IgD-negative memory B cell (primary cell): Measurements from ENCODE around the gene QRICH2. TPM values are rescaled to one million over a fixed set of nuclear protein-coding genes. Genes with fewer than 3 reads are reported as not detected.

ENCODE experiments used
- H3K27ac Mint-ChIP-seq, 3 donors: one replicate each; pipeline ENCODE4 v1.8.0; 2020 to 2022; ENCODE audit warnings: mild to moderate bottlenecking in 3 of 3, mixed read lengths in 3 of 3, moderate library complexity in 1 of 3
- H3K27me3 Mint-ChIP-seq: one replicate; pipeline ENCODE4 v1.8.0; 2021; ENCODE audit warnings: mixed read lengths
- H3K36me3 Mint-ChIP-seq: one replicate; pipeline ENCODE4 v1.8.0; 2020; ENCODE audit warnings: mild to moderate bottlenecking, mixed read lengths
- H3K4me1 Mint-ChIP-seq, 3 donors: one replicate each; pipeline ENCODE4 v1.8.0; 2020 to 2022; ENCODE audit warnings: mixed read lengths in 3 of 3, mild to moderate bottlenecking in 1 of 3
- H3K4me3 Mint-ChIP-seq, 4 donors: one replicate each; pipeline ENCODE4 v1.8.0; 2020 to 2022; ENCODE audit warnings: mild to moderate bottlenecking in 4 of 4, mixed read lengths in 4 of 4, moderate library complexity in 3 of 4
- H3K9me3 Mint-ChIP-seq, 3 donors: one replicate each; pipeline ENCODE4 v1.8.0; 2020 to 2021; ENCODE audit warnings: mixed read lengths in 3 of 3, mild to moderate bottlenecking in 1 of 3
- polyA plus RNA-seq: library from polyadenylated mRNA; unstranded; fragments of 300-500 nt; fragmentation: Illumina TruSeq; gene quantifications from one replicate; pipeline ENCODE4 v1.2.3, GENCODE V29; 2021

QRICH2 gene
- polyA plus RNA-seq, 1 donor from 2014 or later: 0.14 TPM

GRCh38 chr17:76276461-76277299 lies 31.4 kb downstream of the QRICH2 start:
- peaks cover 21 to 25% (median 22%) of the 10 kb centered on the region in 3 donors for H3K4me1 Mint-ChIP-seq

GRCh38 chr17:76276069-76276431 lies 32.0 kb downstream of the QRICH2 start:
- peak overlapping the region in 3 of 4 donors; percentile 6 to 48 (median 20) for H3K4me3 Mint-ChIP-seq
- no peaks in the 10 kb centered on the region for H3K9me3 Mint-ChIP-seq
- peaks cover 25 to 29% (median 26%) of the 10 kb centered on the region in 3 donors for H3K4me1 Mint-ChIP-seq
- H3K27me3 Mint-ChIP-seq: peaks cover 1% of the 10 kb centered on the region
- no peaks in the 10 kb centered on the region for H3K36me3 Mint-ChIP-seq
- H3K27ac Mint-ChIP-seq: peak overlapping the region; percentile 76 to 97 (median 90)

More at GRCh38 chr17:76276461-76277299, 31.4 kb downstream of the QRICH2 start:
- Mint-ChIP-seq H3K27ac (peak overlapping the region; percentile 76 to 97 (median 90)), H3K4me3 (peak overlapping the region in 3 of 4 donors; percentile 20 to 49 (median 37)), H3K9me3 (no peaks in the 10 kb centered on the region), H3K36me3 (no peaks in the 10 kb centered on the region), H3K27me3 (peaks cover 1% of the 10 kb centered on the region)

DNA sequence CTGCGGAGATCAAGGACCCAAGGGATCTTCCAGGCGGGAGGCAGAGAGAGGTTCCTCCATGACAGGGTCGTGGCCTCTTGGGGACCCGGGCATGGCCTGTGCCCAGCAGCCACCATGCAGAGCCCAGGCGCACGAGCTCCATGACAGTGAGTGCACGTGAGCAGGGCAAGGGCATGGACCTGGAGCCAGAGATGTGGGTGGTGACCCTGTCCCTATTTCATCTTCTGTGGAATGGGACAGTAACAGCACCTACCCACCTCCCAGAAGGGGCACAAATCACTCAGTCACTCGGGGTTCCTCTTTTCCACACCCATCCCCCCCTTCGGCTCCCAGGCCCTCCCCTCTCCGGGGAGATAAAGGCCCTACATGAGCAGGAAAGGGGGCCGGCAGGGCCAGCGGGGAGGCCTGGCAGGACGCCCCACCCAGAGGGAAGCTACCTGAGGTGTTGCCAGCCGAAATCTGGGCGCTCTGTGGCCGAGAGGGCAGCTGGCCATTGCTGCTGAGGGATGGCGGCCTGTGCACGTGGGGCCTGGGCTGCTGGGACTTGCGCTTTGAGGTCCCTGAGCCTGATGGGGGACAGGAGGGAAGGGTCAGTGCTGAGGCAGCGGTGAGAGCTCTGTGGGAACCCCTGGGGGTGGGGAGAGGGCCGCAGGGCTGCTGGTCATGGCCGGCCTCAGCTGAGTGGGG lies 32.6 kb downstream of the QRICH2 start:
- Mint-ChIP-seq H3K4me1 (peaks cover 30 to 32% (median 30%) of the 10 kb centered on the region in 3 donors), H3K4me3 (peak overlapping the region in 3 of 4 donors; percentile 6 to 55 (median 48)), H3K27ac (peak overlapping the region; percentile 76 to 97 (median 90)), H3K9me3 (no peaks in the 10 kb centered on the region), H3K27me3 (peaks cover 1% of the 10 kb centered on the region), H3K36me3 (no peaks in the 10 kb centered on the region)

GRCh38 chr17:76274112-76274956 lies 33.7 kb downstream of the QRICH2 start:
- peak overlapping the region in 3 of 4 donors; percentile 16 to 75 (median 55) for H3K4me3 Mint-ChIP-seq
- H3K36me3 Mint-ChIP-seq: no peaks in the 10 kb centered on the region
- H3K27me3 Mint-ChIP-seq: no peaks in the 10 kb centered on the region
- peak overlapping the region; percentile 43 to 97 (median 96) for H3K27ac Mint-ChIP-seq
- H3K4me1 Mint-ChIP-seq: peaks cover 32 to 40% (median 35%) of the 10 kb centered on the region in 3 donors
- no peaks in the 10 kb centered on the region for H3K9me3 Mint-ChIP-seq

GRCh38 chr17:76273445-76274111 lies 34.5 kb downstream of the QRICH2 start:
- no peaks in the 10 kb centered on the region for H3K36me3 Mint-ChIP-seq
- no peaks in the 10 kb centered on the region for H3K9me3 Mint-ChIP-seq
- H3K27ac Mint-ChIP-seq: peak overlapping the region; percentile 96 to 99 (median 97)
- H3K4me3 Mint-ChIP-seq: peak overlapping the region in 2 of 4 donors; percentile 93 to 95
- H3K27me3 Mint-ChIP-seq: no peaks in the 10 kb centered on the region
- H3K4me1 Mint-ChIP-seq: peaks cover 35 to 45% (median 38%) of the 10 kb centered on the region in 3 donors

GRCh38 chr17:76272541-76273444 lies 35.3 kb downstream of the QRICH2 start:
- Mint-ChIP-seq H3K9me3 (no peaks in the 10 kb centered on the region), H3K27me3 (no peaks in the 10 kb centered on the region), H3K4me3 (peak overlapping the region; percentile 78 to 95 (median 93)), H3K36me3 (no peaks in the 10 kb centered on the region), H3K27ac (peak overlapping the region; percentile 96 to 99 (median 97)), H3K4me1 (peaks cover 41 to 51% (median 44%) of the 10 kb centered on the region in 3 donors)

DNA sequence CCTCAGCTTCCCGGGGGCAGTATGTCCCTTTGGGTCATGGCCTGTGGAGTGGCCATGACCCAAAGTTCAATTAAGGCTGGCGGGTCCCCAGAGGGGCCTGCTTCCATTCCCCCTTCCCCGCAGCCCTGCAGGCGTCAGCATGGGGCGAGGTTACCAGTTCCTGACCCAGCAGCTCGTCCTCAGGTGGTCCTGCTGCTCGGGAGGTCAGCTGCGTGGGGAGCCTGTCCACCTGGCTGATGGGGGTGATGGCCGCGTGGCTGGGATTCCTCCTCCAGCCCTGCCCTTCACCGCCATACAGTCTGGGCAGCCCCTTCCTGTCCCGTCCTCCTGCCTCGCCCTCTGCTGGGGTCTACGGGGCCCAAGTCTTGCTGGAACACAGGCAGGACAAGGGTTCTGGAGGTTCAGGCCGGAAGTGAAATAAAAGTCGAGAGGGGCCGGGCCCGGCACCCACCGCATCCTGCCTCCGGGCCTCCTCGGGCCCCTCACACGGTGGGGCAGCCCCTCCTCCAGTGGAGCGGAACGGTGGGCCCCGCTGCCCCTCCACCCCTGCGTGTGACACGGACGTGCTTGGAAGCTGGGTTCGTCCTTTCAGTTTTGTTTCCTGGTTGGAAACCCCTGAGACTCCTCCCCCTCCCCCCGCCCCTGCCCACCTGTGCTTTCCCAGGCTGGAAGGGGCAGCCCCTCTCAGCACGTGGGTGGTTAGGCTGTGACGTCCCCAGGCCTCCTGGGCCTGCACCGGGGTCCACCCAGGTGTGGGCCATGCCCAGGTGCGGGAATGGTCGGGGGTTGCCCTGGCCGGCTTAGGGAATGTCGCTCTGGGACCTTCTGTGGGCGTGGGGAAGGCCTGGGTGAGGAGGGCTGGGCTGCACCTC lies 36.2 kb downstream of the QRICH2 start:
- H3K4me1 Mint-ChIP-seq: peaks cover 46 to 56% (median 47%) of the 10 kb centered on the region in 3 donors
- no peaks in the 10 kb centered on the region for H3K27me3 Mint-ChIP-seq
- H3K27ac Mint-ChIP-seq: peak overlapping the region; percentile 96 to 99 (median 97)
- H3K4me3 Mint-ChIP-seq: peak overlapping the region; percentile 78 to 95 (median 93)
- H3K9me3 Mint-ChIP-seq: no peaks in the 10 kb centered on the region
- H3K36me3 Mint-ChIP-seq: no peaks in the 10 kb centered on the region

DNA sequence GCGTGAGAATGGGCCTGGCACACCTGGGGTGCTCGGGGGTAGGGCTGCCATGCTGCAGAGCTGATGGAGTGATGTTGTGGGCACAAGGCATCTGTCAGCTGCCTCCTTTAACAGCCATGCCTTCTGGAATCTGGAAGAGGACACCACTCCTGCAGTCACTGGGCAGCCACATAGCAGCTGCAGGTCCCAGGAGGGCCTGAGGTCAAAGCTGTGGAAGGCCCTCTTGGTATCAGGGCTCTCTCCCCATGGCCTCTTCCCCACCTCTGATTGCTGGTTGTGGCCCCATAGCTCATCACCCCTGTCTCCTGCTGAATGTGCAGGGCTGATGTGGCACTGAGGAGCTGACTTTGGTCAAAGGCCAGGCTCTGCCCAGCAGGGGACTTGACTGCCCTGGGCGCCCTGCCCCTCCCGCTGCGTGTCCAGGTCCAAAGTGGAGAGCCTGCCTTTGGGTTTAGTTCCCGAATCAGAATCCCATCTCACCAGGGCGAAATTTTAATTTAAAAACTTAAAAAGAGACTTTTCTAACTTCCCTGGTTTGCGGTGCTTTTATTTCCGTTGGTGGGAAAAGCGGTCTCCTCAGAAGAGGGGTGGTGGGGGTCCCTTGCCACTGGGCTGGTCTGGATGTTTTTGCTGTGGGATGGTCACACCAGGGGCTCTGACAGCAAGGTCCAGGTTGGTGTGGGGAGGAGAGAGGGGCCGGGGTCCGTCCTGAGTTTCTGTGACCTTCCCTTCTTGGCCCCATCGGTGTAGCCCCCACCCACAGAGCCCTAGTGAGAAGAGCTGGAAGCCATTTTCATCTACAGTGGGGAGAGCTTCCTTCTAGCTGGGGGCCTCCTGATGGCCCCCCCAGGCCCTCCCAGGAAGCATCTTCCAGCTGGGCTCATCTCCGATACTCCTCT lies 37.1 kb downstream of the QRICH2 start:
- Mint-ChIP-seq H3K36me3 (no peaks in the 10 kb centered on the region), H3K27ac (peak overlapping the region; percentile 96 to 99 (median 97)), H3K9me3 (no peaks in the 10 kb centered on the region), H3K4me1 (peaks cover 43 to 54% (median 44%) of the 10 kb centered on the region in 3 donors), H3K4me3 (peak overlapping the region; percentile 76 to 95 (median 86)), H3K27me3 (no peaks in the 10 kb centered on the region)

DNA sequence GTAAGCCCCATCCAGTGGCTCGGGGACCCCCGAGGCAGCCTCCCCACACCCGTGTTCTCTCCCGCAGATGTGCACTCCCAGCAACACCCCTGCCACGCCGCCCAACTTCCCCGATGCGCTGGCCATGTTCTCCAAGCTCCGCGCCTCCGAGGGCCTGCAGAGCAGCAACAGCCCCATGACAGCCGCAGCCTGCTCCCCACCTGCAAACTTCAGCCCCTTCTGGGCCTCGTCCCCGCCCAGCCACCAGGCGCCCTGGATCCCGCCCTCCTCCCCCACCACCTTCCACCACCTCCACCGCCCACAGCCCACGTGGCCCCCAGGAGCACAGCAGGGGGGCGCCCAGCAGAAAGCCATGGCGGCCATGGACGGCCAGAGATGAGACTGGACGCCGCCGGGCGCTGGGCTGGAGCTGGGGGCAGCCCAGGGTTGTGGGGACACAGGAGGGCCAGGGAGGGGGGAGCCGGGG lies 37.9 kb downstream of the QRICH2 start:
- Mint-ChIP-seq H3K4me3 (peak overlapping the region; percentile 65 to 93 (median 90)), H3K4me1 (peaks cover 35 to 48% (median 41%) of the 10 kb centered on the region in 3 donors), H3K27me3 (no peaks in the 10 kb centered on the region), H3K27ac (peak overlapping the region; percentile 97 to 99 (median 97)), H3K36me3 (no peaks in the 10 kb centered on the region), H3K9me3 (no peaks in the 10 kb centered on the region)

DNA sequence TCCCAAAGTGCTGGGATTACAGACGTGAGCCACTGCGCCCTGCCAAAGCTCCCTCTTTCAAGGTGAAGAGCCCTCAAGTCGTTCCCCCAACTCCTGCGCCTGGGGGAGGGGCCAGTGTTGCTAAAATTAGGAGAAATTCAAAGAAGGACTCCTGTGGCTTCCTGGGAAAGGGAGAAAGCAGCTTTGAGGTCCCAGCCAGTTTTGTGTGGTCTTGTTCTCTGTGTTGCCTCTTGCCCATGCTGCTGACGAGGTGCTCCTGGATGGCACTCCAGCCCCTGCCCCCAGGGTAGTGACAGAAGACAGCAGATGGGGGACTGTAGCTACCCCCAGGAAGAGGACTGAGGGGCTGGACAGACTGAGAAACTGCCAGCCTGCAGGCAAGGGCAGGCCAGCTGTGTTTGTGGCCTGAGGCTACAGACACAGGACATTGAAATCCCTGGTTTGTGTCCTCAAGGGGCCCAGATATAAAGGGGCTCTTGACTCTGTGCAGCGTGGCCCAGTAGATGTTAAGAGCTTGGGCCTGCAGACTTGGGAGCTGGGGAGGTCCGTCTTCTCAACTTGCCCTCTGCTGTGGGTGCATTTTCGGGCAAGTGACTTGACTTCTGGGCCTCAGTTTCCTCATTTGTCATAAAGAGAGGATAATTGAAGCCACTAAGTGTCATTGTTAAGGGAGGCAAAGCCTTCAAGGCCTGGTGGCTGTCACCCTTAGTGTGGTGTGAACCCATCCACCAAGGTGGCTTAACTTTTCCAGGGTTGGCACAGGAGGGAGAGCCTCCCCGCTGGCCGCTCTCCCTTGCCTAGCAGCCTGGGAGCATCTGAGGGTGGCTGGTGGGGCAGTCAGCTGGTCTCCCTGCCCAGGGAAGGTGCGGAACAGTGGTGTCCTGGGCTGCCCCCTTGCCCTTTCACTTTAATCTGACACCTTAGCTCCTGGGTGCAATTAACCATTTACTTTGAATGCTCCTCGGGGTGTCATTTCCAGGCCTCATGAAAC lies 38.8 kb downstream of the QRICH2 start:
- H3K27ac Mint-ChIP-seq: peak overlapping the region; percentile 97 to 99 (median 97)
- H3K4me3 Mint-ChIP-seq: peak overlapping the region; percentile 63 to 93 (median 76)
- H3K36me3 Mint-ChIP-seq: no peaks in the 10 kb centered on the region
- H3K27me3 Mint-ChIP-seq: no peaks in the 10 kb centered on the region
- peaks cover 32 to 50% (median 40%) of the 10 kb centered on the region in 3 donors for H3K4me1 Mint-ChIP-seq
- H3K9me3 Mint-ChIP-seq: no peaks in the 10 kb centered on the region
